Thoracic aorta (tissue), 2 donors: ENCODE data around the gene SPESP1. TPM values are rescaled to one million over a fixed set of nuclear protein-coding genes. Genes with fewer than 3 reads are reported as not detected.
"Not testable (repeated sequence)": the region's sequence is repeated elsewhere in the genome, so short reads cannot be mapped to it uniquely, and the experiment has no call there.

ENCODE experiments used
- ATAC-seq: fragments of 150-250 bp; one replicate; pipeline ENCODE4 v1.8.0; 2017; ENCODE audit warnings: low read depth; ENCODE audit not compliant: insufficient number of reproducible peaks, low FRiP score
- DNase-seq: peaks from one replicate; pipeline ENCODE4 v3.0.0-alpha.2; 2020; ENCODE audit warnings: low spot score
- H3K27ac ChIP-seq, 2 donors: fragments of 200-600 bp; sonication (generic); 1 replicate in 1 of 2; 2 replicates in 1 of 2; pipeline ENCODE4 v1.5.1; 2016; ENCODE audit warnings: mild to moderate bottlenecking in 2 of 2, moderate library complexity in 2 of 2
- H3K27me3 ChIP-seq: fragments of 200-600 bp; sonication (generic); replicated peaks from 2 replicates; pipeline ENCODE4 v1.6.0; 2016; ENCODE audit warnings: mild to moderate bottlenecking; ENCODE audit not compliant: insufficient read depth
- H3K36me3 ChIP-seq: fragments of 200-600 bp; sonication (generic); one replicate; pipeline ENCODE4 v1.5.1; 2016
- H3K4me1 ChIP-seq, 2 donors: fragments of 200-600 bp; sonication (generic); 1 replicate in 1 of 2; 2 replicates in 1 of 2; pipeline versions ENCODE4 v1.5.1 to v1.6.0; 2016; ENCODE audit warnings: low read depth in 2 of 2, mild to moderate bottlenecking in 1 of 2; ENCODE audit not compliant: control insufficient read depth in 1 of 2
- H3K4me3 ChIP-seq: fragments of 200-600 bp; sonication (generic); 2 replicates; pipeline ENCODE4 v1.5.1; 2016; ENCODE audit warnings: mild to moderate bottlenecking
- H3K9me3 ChIP-seq: fragments of 200-600 bp; sonication (generic); 2 replicates; pipeline ENCODE4 v1.5.1; 2016
- total RNA-seq, 2 donors: library from RNA; depleted of rRNA; stranded (reverse); fragments of >200 nt; gene quantifications; one replicate each; pipeline versions ENCODE4 v1.1.0 to v1.2.3, GENCODE V29; 2016
- TF ChIP-seq, protein P1 (sequence below): fragments of 200-600 bp; sonication (generic); IDR thresholded peaks from one replicate; pipeline ENCODE4 v1.5.1; 2019; ENCODE audit warnings: antibody characterized with exemption

Gene SPESP1
- total RNA-seq, 2 donors from 2014 or later, result 2.7 to 3.3 TPM

DNA sequence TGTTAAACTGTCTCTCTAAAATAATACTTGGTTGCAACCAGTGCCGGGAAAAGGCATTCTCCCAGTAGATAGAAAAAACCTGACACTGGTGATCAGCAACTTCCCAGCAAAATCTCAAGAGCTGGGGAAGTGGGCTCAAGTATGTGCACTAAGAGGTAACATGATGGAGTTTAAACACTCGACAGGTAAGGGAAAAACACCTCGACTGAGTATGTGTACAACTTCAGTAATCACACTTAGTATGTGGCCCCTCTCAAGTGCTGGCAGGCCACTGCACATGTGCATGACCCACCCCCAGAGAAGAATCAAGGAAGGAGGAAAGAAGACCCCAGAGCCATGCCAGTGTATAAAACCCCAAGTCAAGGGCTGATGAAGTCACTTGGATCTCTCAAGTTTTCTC lies 27.4 kb downstream of the SPESP1 start:
- no peak for DNase-seq
- ATAC-seq, result no peak
- Histone ChIP-seq H3K4me3 (no peak overlapping the region), H3K4me1 (no peaks in the 10 kb centered on the region), H3K27ac (no peak overlapping the region), H3K27me3 (no peaks in the 10 kb centered on the region), H3K9me3 (no peaks in the 10 kb centered on the region), H3K36me3 (no peaks in the 10 kb centered on the region)
- TF ChIP-seq, protein P1, sequence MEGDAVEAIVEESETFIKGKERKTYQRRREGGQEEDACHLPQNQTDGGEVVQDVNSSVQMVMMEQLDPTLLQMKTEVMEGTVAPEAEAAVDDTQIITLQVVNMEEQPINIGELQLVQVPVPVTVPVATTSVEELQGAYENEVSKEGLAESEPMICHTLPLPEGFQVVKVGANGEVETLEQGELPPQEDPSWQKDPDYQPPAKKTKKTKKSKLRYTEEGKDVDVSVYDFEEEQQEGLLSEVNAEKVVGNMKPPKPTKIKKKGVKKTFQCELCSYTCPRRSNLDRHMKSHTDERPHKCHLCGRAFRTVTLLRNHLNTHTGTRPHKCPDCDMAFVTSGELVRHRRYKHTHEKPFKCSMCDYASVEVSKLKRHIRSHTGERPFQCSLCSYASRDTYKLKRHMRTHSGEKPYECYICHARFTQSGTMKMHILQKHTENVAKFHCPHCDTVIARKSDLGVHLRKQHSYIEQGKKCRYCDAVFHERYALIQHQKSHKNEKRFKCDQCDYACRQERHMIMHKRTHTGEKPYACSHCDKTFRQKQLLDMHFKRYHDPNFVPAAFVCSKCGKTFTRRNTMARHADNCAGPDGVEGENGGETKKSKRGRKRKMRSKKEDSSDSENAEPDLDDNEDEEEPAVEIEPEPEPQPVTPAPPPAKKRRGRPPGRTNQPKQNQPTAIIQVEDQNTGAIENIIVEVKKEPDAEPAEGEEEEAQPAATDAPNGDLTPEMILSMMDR, result no peak

DNA sequence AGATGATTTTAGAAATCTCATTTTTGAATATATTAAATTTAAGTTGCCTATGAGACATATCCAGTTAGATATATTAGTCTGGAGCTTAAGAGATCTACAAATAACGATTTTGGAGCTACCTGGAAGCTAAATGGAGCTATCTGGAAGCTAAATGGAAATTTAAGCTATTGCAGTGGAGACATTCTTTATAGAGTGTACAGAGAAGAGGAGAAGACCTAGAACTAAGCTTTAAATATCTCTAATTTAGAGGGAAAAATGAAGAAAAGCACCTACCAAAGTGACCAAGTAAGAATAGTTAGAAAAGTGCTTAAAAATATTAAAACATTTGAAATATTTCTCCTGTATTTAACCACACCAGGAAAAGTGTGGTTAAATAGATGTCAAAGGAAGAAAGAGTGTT lies 28.3 kb downstream of the SPESP1 start:
- TF ChIP-seq, protein P1, result no peak
- DNase-seq (no peak), ATAC-seq (no peak)
- no peaks in the 10 kb centered on the region for H3K27me3 ChIP-seq
- no peaks in the 10 kb centered on the region for H3K4me1 ChIP-seq
- H3K9me3 ChIP-seq, result no peaks in the 10 kb centered on the region
- H3K4me3 ChIP-seq, result no peak overlapping the region
- H3K27ac ChIP-seq, result no peak overlapping the region
- H3K36me3 ChIP-seq, result no peaks in the 10 kb centered on the region

DNA sequence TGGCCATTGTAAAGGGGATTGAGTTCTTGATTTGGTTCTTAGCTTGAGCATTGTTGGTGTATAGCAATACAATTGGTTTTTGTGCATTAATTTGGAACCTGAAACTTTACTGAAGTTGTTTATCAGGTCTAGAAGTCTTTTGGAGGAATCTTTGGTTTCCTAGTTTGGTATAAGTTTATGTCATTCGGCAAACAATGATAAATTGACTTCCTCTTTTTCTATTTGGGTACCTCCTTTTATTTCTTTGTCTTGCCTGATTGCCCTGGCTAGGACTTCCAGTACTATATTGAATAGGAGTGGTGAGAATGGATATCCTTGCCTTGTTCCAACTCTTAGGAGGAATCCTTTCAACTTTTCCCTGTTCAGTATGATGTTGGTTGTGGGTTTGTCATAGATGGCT lies 32.1 kb downstream of the SPESP1 start:
- no peak for DNase-seq
- Histone ChIP-seq H3K4me3 (no peak overlapping the region), H3K27ac (no peak overlapping the region), H3K4me1 (no peaks in the 10 kb centered on the region), H3K27me3 (no peaks in the 10 kb centered on the region), H3K9me3 (no peaks in the 10 kb centered on the region), H3K36me3 (no peaks in the 10 kb centered on the region)
- ATAC-seq, result no peak
- TF ChIP-seq, protein P1, result no peak

DNA sequence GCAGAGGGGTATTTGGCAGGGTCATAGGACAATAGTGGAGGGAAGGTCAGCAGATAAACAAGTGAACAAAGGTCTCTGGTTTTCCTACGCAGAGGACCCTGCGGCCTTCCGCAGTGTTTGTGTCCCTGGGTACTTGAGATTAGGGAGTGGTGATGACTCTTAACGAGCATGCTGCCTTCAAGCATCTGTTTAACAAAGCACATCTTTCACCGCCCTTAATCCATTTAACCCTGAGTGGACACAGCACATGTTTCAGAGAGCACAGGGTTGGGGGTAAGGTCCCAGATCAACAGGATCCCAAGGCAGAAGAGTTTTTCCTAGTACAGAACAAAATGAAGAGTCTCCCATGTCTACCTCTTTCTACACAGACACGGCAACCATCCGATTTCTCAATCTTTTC lies 33.4 kb downstream of the SPESP1 start:
- not testable (repeated sequence) for H3K36me3 ChIP-seq, H3K4me3 ChIP-seq, DNase-seq, H3K27me3 ChIP-seq, H3K4me1 ChIP-seq, ATAC-seq, H3K9me3 ChIP-seq, H3K27ac ChIP-seq

DNA sequence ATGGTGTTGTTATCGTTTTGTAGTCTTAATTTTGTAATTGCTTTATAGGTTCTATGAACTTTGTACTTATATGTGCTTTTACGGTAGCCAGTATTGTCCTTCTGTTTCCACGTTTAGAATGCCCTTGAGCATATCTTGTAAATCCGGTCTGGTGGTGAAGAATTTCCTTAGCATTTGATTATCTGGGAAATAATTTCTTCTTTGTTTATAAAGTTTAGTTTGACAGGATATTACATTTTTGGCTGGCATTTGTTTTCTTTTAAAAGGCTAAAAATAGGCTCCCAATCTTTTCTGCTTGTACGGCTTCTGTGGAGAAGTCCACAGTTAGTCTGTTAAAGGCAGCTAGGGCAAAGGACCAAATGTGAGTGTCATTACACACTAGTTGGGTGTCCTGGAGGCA lies 36.7 kb downstream of the SPESP1 start:
- Histone ChIP-seq H3K4me3 (no peak overlapping the region), H3K27ac (no peak overlapping the region), H3K27me3 (no peaks in the 10 kb centered on the region), H3K36me3 (no peaks in the 10 kb centered on the region), H3K4me1 (no peaks in the 10 kb centered on the region), H3K9me3 (peaks cover 12% of the 10 kb centered on the region)
- ATAC-seq (no peak), DNase-seq (no peak)
- TF ChIP-seq, protein P1, result no peak

DNA sequence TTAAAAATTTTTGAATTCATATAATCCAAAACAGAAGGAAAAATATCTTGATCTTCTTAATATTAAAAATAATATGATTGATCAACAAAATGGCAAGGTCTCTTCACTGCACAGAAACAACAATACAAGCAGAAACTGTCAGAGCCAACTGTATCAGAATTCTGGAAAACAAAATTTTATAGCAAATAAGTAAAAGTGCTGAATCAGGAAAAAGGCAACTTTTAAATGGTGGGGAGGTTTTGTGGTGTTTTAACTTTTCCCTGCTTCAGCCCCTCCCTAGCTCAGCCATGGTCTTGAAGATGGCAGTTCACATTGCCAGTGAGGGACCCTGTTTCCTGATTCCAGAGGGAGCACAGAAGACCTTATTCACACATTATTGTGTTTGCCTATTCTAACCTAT lies 37.6 kb downstream of the SPESP1 start:
- H3K4me1 ChIP-seq, result no peaks in the 10 kb centered on the region
- no peaks in the 10 kb centered on the region for H3K27me3 ChIP-seq
- no peak overlapping the region for H3K4me3 ChIP-seq
- TF ChIP-seq, protein P1, result no peak
- H3K27ac ChIP-seq, result no peak overlapping the region
- DNase-seq, result no peak
- ATAC-seq, result no peak
- H3K36me3 ChIP-seq, result no peaks in the 10 kb centered on the region
- peaks cover 12% of the 10 kb centered on the region for H3K9me3 ChIP-seq
